ENCODE results near the gene PLPPR3. TPM values are rescaled to one million over a fixed set of nuclear protein-coding genes. Genes with fewer than 3 reads are reported as not detected.

Gene PLPPR3
- total RNA-seq, 1 experiment from 2014 or later = 0.81 TPM

- CTCF ChIA-PET = no interaction called here
These were observed 19.8 kb downstream of the PLPPR3 start for GRCh38 chr19:801861-802497.

GRCh38 chr19:801030-801860, 20.5 kb downstream of the PLPPR3 start:
- no TSS peak for BruUV-seq (replicated peaks)
- ChIA-PET CTCF (no interaction called here), POLR2A (ENCODE audit: unreplicated experiment) (no interaction called here)
- Histone ChIP-seq H2AFZ (no peak overlapping the region), H3K9me3 (ENCODE audit: insufficient read depth, low read depth) (no peaks in the 10 kb centered on the region), H3K9me2 (ENCODE audit: insufficient read depth) (no peaks in the 10 kb centered on the region), H3K27me3 (ENCODE audit: insufficient read depth, low read depth) (no peaks in the 10 kb centered on the region), H3K36me3 (ENCODE audit: low read depth) (peaks cover 33% of the 10 kb centered on the region), H3K4me2 (peak overlapping the region; percentile 97), H3K79me2 (ENCODE audit: low read depth) (peaks cover 80% of the 10 kb centered on the region), H3K4me1 (replicated peaks; ENCODE audit: insufficient read depth) (peaks cover 23% of the 10 kb centered on the region), H3K27ac (peak overlapping the region; percentile 72; the same call in 1 of the 2 replicates), H3K4me3 (no peak overlapping the region), H4K20me1 (ENCODE audit: insufficient read depth) (peaks cover 82% of the 10 kb centered on the region), H3F3A (ENCODE audit: insufficient read depth, low read depth) (peaks cover 41% of the 10 kb centered on the region; the same call in 1 of the 2 replicates)
- no peak for DNase-seq
- TF ChIP-seq EZH2 (IDR thresholded peaks at IDR 0.05; ENCODE audit: low read depth) = no peak
- TF ChIP-seq CTCF (conservative IDR thresholded peaks at IDR 0.05) = no peak
- intact Hi-C loops (cut with micrococcal nuclease; ENCODE audit: unreplicated experiment) = no loop called here

More at GRCh38 chr19:801861-802497, 19.8 kb downstream of the PLPPR3 start:
- H3K36me3 ChIP-seq (ENCODE audit: low read depth) = peaks cover 33% of the 10 kb centered on the region
- no peak overlapping the region for H2AFZ ChIP-seq
- peaks cover 42% of the 10 kb centered on the region; the same call in 1 of the 2 replicates for H3F3A ChIP-seq (ENCODE audit: insufficient read depth, low read depth)
- peaks cover 87% of the 10 kb centered on the region for H3K79me2 ChIP-seq (ENCODE audit: low read depth)
- peaks cover 90% of the 10 kb centered on the region for H4K20me1 ChIP-seq (ENCODE audit: insufficient read depth)
- no peaks in the 10 kb centered on the region for H3K9me3 ChIP-seq (ENCODE audit: insufficient read depth, low read depth)
- no peak overlapping the region for H3K4me2 ChIP-seq
- POLR2A ChIA-PET (ENCODE audit: unreplicated experiment) = no interaction called here
- no peak overlapping the region for H3K4me3 ChIP-seq
- peaks cover 23% of the 10 kb centered on the region for H3K4me1 ChIP-seq (replicated peaks; ENCODE audit: insufficient read depth)
- intact Hi-C loops (cut with micrococcal nuclease; ENCODE audit: unreplicated experiment) = no loop called here
- DNase-seq = no peak
- no peaks in the 10 kb centered on the region for H3K9me2 ChIP-seq (ENCODE audit: insufficient read depth)
- TF ChIP-seq EZH2 (IDR thresholded peaks at IDR 0.05; ENCODE audit: low read depth) (no peak), CTCF (conservative IDR thresholded peaks at IDR 0.05) (no peak)
- BruUV-seq (replicated peaks) = no TSS peak
- H3K27me3 ChIP-seq (ENCODE audit: insufficient read depth, low read depth) = no peaks in the 10 kb centered on the region
- no peak overlapping the region for H3K27ac ChIP-seq

- peaks cover 76% of the 10 kb centered on the region for H3K79me2 ChIP-seq (ENCODE audit: low read depth)
- ChIA-PET CTCF (no interaction called here), POLR2A (ENCODE audit: unreplicated experiment) (no interaction called here)
- intact Hi-C loops (cut with micrococcal nuclease; ENCODE audit: unreplicated experiment) = no loop called here
- peak overlapping the region; percentile 97 for H3K4me2 ChIP-seq
- H3K36me3 ChIP-seq (ENCODE audit: low read depth) = peaks cover 32% of the 10 kb centered on the region
- H3K9me3 ChIP-seq (ENCODE audit: insufficient read depth, low read depth) = no peaks in the 10 kb centered on the region
- H3F3A ChIP-seq (ENCODE audit: insufficient read depth, low read depth) = peaks cover 41% of the 10 kb centered on the region; the same call in 1 of the 2 replicates
- H3K27me3 ChIP-seq (ENCODE audit: insufficient read depth, low read depth) = no peaks in the 10 kb centered on the region
- peaks cover 76% of the 10 kb centered on the region for H4K20me1 ChIP-seq (ENCODE audit: insufficient read depth)
- peak; percentile 71 to 78 for DNase-seq
- H3K27ac ChIP-seq = peak overlapping the region; percentile 72
- no peak overlapping the region for H2AFZ ChIP-seq
- TF ChIP-seq CTCF (conservative IDR thresholded peaks at IDR 0.05) (no peak), EZH2 (IDR thresholded peaks at IDR 0.05; ENCODE audit: low read depth) (no peak)
- peaks cover 23% of the 10 kb centered on the region for H3K4me1 ChIP-seq (replicated peaks; ENCODE audit: insufficient read depth)
- no TSS peak for BruUV-seq (replicated peaks)
- H3K9me2 ChIP-seq (ENCODE audit: insufficient read depth) = no peaks in the 10 kb centered on the region
- peak overlapping the region; percentile 78; the same call in 1 of the 2 replicates for H3K4me3 ChIP-seq
These were observed 21.3 kb downstream of the PLPPR3 start for GRCh38 chr19:800360-801029.
